GM12865 (cell line): Measurements from ENCODE around the gene OR5B21.

ENCODE experiments used
- DNase-seq: peaks from one replicate; pipeline ENCODE4 v3.0.0; 2010; ENCODE audit warnings: low read depth
- H3K4me3 ChIP-seq: 2 replicates; pipeline ENCODE4 v1.5.1; 2011; ENCODE audit warnings: mild to moderate bottlenecking, low read depth, low read length, control low read depth
- TF ChIP-seq, protein P1 (sequence below): IDR thresholded peaks from 2 replicates; pipeline ENCODE4 v1.5.1; 2011; ENCODE audit warnings: low read length, control low read depth, low read depth, inconsistent platforms; ENCODE audit not compliant: insufficient read depth; ENCODE audit errors: missing control alignments

OR5B21 gene

GRCh38 chr11:58508005-58508404, at the start of gene OR5B21:
Gene OR5B21, minus strand, starts transcription at chr11:58508105. Its CDS starts 0 bp downstream, at chr11:58508105.
- no peak within 1 kb of the TSS for H3K4me3 ChIP-seq
- TF ChIP-seq, protein P1, sequence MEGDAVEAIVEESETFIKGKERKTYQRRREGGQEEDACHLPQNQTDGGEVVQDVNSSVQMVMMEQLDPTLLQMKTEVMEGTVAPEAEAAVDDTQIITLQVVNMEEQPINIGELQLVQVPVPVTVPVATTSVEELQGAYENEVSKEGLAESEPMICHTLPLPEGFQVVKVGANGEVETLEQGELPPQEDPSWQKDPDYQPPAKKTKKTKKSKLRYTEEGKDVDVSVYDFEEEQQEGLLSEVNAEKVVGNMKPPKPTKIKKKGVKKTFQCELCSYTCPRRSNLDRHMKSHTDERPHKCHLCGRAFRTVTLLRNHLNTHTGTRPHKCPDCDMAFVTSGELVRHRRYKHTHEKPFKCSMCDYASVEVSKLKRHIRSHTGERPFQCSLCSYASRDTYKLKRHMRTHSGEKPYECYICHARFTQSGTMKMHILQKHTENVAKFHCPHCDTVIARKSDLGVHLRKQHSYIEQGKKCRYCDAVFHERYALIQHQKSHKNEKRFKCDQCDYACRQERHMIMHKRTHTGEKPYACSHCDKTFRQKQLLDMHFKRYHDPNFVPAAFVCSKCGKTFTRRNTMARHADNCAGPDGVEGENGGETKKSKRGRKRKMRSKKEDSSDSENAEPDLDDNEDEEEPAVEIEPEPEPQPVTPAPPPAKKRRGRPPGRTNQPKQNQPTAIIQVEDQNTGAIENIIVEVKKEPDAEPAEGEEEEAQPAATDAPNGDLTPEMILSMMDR = no peak
- no peak for DNase-seq

DNA sequence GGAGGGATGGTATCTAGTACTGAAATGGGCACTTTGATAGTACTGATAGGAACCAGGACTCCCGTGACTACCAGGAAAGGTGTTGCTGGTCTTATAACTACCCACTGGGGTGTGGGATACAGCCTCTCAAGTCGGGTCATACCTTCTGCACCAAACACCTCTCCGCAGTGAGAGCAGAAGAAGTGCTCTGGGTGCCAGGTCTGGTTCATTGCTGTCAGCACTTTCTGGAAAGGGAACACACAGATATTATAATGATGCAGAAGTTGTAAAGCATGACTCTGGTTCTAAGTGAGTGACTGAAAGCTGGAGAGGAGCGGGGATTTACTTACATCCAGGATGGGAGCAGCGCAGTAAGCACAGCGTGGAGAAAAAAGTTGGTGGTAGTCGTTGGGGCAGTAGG, 41.7 kb upstream of the OR5B21 start:
- DNase-seq = no peak
- no peak overlapping the region for H3K4me3 ChIP-seq
- TF ChIP-seq, protein P1 = no peak

DNA sequence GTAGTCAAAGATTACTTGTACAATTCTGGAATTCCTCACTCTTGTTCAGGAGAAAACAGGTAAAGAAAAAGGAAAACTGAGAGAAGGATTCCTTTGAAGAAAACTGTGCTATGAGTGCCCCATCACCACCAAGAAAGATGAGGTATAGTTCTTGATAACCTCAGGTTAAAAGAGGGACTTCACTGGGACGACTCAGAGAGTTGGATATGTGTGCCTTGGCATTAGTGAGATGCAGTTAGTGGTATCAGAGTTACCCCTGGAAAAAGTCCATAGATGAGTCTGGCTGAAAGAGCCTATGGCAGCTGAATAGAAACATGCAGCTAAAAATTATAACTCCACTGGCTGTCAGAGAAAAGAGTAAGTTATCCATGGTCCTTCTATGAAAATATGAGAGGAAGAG, 38.9 kb upstream of the OR5B21 start:
- no peak overlapping the region for H3K4me3 ChIP-seq
- DNase-seq = no peak
- TF ChIP-seq, protein P1 = no peak

DNA sequence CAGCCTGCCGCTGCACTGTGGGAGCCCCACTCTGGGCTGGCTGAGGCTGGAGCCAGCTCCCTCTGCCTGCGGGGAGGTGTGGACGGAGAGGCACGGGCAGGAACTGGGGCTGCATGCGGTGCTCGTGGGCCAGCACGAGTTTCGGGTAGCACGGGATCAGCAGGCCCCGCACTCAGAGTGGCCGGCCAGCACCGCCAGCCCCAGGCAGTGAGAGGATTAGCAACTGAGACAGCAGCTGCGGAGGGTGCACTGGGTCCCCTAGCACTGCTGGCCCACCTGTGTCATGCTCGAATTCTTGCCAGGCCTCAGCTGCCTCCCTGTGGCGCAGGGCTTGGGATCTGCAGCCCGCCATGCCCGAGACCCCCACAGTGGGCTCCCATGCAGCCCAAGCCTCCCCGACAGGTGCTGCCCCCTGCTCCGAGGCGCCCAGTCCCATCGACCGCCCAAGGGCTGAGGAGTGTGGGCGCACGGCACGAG, 24.0 kb upstream of the OR5B21 start:
- TF ChIP-seq, protein P1 = no peak

GRCh38 chr11:58530236-58530635, 22.3 kb upstream of the OR5B21 start:
- TF ChIP-seq, protein P1 = no peak
- no peak overlapping the region for H3K4me3 ChIP-seq
- no peak for DNase-seq

More for the DNA sequence above, 24.0 kb upstream of the OR5B21 start:
- H3K4me3 ChIP-seq = no peak overlapping the region
- DNase-seq = no peak

GRCh38 chr11:58527429-58527828, 19.5 kb upstream of the OR5B21 start:
- DNase-seq = no peak
- H3K4me3 ChIP-seq = no peak overlapping the region
- TF ChIP-seq, protein P1 = no peak

DNA sequence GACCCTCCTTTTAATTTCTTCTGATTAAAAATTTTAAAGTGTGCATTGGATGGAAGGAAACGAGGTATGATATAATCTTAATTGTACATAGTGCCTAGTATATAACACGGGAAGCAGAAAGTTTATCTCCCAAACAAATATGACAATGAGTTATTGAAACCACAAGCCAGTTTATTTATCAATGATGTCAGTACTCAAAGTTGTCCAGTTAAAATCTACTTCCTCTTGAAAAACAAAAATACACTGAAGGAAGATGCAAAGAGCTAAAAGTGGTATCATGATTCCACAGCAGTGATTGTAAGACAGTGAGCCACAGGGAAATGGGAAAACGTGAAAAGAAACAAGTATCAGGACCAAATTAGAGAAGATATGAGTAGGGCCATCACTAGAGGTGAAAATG, 18.8 kb upstream of the OR5B21 start:
- no peak overlapping the region for H3K4me3 ChIP-seq
- TF ChIP-seq, protein P1 = no peak
- no peak for DNase-seq
